ENCODE results near the gene MYCL. TPM values are rescaled to one million over a fixed set of nuclear protein-coding genes. Genes with fewer than 3 reads are reported as not detected.

Gene MYCL
- polyA plus RNA-seq, 2 of the 4 experiments (the other 2 are of a cell fraction) = 0.68 to 1.3 TPM

DNA sequence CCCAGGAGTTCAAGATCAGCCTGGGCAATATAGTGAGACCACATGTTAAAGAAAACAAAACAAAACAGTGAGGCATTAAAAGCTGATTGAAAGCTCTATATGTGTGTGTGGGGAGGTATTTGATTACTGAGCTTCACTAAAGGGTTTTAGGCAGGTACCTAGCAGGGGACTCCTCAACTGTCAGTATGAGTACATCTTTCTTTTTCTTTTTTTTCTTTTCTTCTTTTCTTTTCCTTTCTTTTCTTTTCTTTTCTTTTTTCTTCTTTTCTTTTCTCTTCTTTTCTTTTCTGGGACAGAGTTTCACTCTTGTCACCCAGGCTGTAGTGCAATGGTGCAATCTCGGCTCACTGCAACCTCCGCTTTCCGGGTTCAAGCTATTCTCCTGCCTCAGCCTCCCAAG lies 8.5 kb upstream of the MYCL start:
- peaks cover 11% of the 10 kb centered on the region; the same call in 2 of the 3 replicates for H3K9me3 ChIP-seq
- TF ChIP-seq EP300 (IDR thresholded peaks at IDR 0.05) (no peak), ZNF302 (CRISPR knock-in tag; IDR thresholded peaks at IDR 0.05) (no peak), ZC3H11A (IDR thresholded peaks at IDR 0.05) (no peak), SMC3 (IDR thresholded peaks at IDR 0.05) (no peak), RFX5 (IDR thresholded peaks at IDR 0.05) (no peak), CTCF (IDR thresholded peaks at IDR 0.05) (no peak), CEBPB (IDR thresholded peaks at IDR 0.05) (no peak), KDM5A (IDR thresholded peaks at IDR 0.05) (no peak), EHF (CRISPR knock-in tag; IDR thresholded peaks at IDR 0.05) (no peak), GATA3 (IDR thresholded peaks at IDR 0.05; ENCODE audit: borderline replicate concordance) (no peak), MAFK (IDR thresholded peaks at IDR 0.05; ENCODE audit: partially characterized antibody) (no peak), REST (IDR thresholded peaks at IDR 0.05) (no peak), POLR2A (IDR thresholded peaks at IDR 0.05; ENCODE audit: low read length) (no peak), ZFP36 (IDR thresholded peaks at IDR 0.05; ENCODE audit: borderline replicate concordance, partially characterized antibody) (no peak), HES2 (IDR thresholded peaks at IDR 0.05) (no peak)
- TF ChIP-seq, protein P1, sequence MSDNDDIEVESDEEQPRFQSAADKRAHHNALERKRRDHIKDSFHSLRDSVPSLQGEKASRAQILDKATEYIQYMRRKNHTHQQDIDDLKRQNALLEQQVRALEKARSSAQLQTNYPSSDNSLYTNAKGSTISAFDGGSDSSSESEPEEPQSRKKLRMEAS (IDR thresholded peaks at IDR 0.05) = no peak
- TF ChIP-seq, protein P2, sequence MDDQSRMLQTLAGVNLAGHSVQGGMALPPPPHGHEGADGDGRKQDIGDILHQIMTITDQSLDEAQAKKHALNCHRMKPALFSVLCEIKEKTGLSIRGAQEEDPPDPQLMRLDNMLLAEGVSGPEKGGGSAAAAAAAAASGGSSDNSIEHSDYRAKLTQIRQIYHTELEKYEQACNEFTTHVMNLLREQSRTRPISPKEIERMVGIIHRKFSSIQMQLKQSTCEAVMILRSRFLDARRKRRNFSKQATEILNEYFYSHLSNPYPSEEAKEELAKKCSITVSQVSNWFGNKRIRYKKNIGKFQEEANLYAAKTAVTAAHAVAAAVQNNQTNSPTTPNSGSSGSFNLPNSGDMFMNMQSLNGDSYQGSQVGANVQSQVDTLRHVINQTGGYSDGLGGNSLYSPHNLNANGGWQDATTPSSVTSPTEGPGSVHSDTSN (IDR thresholded peaks at IDR 0.05) = no peak
- no peak overlapping the region for H3K4me3 ChIP-seq
- ATAC-seq (no peak), DNase-seq (ENCODE audit: low read depth in 1 of 2, low spot score in 1 of 2) (no peak), FAIRE-seq (no peak)
- H3K27ac ChIP-seq = no peak overlapping the region
- H3K4me1 ChIP-seq = no peaks in the 10 kb centered on the region
- ChIA-PET POLR2A (no interaction called here), CTCF (interaction anchor here (0.6 to 2.4 kb wide), 6 partner anchors 9 to 128 kb away, joined by 3 to 14 read pairs (median 4); no protein-coding TSS in a partner anchor)
- H3K4me2 ChIP-seq = no peak overlapping the region
- WGBS (ENCODE audit: missing lambda C conversion rate) = 69% methylated on average over 3 of the region's 3 CpGs

- DNase-seq (ENCODE audit: low read depth in 1 of 2, low spot score in 1 of 2) = no peak
- Histone ChIP-seq H3K4me1 (no peaks in the 10 kb centered on the region), H3K4me2 (no peak overlapping the region), H3K9me3 (peaks cover 11% of the 10 kb centered on the region; the same call in 2 of the 3 replicates), H3K4me3 (no peak overlapping the region), H3K27ac (no peak overlapping the region)
- POLR2A ChIA-PET = no interaction called here
- WGBS (ENCODE audit: missing lambda C conversion rate) = 26% methylated on average over 2 of the region's 2 CpGs
- ATAC-seq = no peak
- FAIRE-seq = no peak
- CTCF ChIA-PET = interaction anchor here (1.2 to 2.5 kb wide), 6 partner anchors 10 to 124 kb away, joined by 4 to 19 read pairs (median 5); no protein-coding TSS in a partner anchor
- TF ChIP-seq BHLHE40 (IDR thresholded peaks at IDR 0.05; ENCODE audit: low read depth, low read length) (no peak), HOXB5 (CRISPR knock-in tag; IDR thresholded peaks at IDR 0.05) (no peak), JUNB (IDR thresholded peaks at IDR 0.05) (no peak), FOSB (CRISPR knock-in tag; IDR thresholded peaks at IDR 0.05) (no peak)
- TF ChIP-seq, protein P1 (IDR thresholded peaks at IDR 0.05) = no peak
Observed at GRCh38 chr1:39908534-39908933, 6.8 kb upstream of the MYCL start.

Data from A549 (cell line).